CD4-positive, alpha-beta T cell treated with Interleukin-12 subunit alpha and Interleukin-12 subunit beta, for 1 hour (primary cell): ENCODE results near the gene HSF2BP.

Experiments
- DNase-seq: peaks from one replicate; pipeline ENCODE4 v3.0.0-alpha.2; 2020

Gene HSF2BP

DNA sequence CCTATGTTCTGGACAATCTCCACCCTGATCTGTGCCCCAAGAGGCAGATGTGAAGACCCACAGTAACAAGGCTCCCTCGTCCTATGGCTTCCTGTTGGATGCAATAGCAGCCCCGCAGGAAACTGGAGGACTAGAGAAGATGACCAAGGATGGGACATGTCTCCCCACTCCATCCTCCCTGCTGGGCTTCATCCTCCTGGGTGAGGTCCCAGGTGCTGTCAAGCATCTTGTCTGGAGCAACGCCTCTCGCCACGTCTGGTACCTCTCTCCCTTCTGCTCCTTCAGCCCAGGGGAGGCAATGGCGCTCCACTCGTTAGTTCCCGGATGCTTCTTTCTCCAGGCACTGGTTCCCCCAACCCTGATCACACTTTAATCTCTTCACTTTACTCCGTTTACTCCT lies 11.1 kb downstream of the HSF2BP start:
- no peak for DNase-seq

DNA sequence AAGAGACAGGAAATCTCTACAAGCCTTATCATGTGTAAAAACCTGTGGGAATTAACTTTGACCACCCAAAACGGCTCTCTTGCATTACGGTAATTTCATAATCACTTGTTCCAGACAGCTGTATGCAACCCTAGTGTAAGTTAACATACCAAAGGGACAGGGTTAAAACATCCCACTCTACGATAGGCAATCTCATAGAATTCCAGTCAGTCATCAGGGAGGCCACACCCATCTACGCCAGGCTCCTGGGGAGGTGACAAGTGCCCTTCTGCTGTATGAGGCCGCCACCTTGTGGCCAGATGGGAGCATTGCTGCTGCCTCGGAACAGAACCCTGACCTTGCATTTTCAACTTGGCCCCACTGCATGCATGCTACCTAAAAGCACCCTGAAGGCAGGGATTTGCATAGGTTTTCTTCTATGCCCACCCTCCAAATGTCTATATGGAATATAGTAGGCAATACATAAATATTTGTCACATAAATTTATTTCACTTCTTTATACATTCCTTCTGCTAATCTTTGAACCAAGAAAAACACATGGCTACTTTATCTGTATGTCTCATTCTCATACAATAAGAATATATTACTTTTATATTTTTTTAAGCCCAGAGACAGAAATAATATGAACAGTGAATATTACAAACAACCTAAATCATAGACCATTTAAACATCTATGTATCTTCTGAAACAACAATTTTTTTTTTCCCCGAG lies 12.6 kb downstream of the HSF2BP start:
- peak; percentile 89 for DNase-seq

DNA sequence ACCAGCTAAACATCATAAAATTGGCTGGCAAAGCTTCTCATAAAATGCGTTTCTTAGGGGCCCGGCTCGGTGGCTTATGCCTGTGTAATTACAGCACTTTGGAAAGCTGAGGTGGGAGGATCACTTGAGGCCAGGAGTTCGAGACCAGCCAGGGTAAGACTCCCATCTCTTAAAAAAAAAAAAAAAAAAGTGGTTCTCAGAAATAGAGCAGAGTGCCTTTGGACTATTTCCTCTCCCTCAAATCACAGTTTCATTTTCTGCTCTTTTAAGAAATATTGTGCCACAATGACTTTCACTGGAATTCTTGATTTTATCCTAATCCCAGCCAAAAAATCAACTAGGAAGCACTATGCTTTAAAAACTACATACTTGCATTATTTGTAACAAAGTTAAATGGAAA lies 13.3 kb downstream of the HSF2BP start:
- DNase-seq = no peak

DNA sequence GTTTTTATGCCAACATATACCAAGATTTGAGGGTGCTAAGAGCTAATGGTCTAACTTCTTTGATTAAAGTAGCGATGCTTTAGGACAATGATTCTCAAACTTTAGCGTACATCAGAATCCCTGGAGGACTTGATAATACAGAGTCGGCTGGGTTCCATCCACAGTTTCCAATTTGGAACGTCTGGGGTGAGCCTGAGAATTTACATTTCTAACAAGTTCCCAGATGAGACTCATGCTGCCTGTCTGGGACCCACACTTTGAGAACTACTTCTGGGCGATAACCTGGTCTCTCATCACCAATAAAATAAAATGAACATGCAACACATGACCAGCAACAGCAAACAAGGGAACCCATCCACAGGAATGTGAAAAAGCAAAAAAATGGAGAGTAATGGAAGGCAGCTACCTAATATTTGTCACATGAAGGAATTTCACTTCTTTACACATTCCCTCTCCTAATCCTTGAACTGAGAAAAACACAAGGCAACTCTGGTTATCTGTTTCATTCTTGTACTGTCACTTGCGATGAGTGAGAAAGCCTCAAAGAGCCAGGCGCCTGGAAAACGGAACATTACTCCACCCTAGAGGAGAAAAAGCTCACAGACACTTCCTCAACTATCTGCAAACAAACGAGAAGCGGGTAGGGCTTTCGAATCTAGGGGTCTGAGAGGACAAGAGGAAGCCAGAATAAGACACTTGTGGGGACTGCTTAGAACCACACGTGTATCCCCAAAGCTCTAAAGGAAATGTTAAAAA lies 14.0 kb downstream of the HSF2BP start:
- peak; percentile 31 for DNase-seq

DNA sequence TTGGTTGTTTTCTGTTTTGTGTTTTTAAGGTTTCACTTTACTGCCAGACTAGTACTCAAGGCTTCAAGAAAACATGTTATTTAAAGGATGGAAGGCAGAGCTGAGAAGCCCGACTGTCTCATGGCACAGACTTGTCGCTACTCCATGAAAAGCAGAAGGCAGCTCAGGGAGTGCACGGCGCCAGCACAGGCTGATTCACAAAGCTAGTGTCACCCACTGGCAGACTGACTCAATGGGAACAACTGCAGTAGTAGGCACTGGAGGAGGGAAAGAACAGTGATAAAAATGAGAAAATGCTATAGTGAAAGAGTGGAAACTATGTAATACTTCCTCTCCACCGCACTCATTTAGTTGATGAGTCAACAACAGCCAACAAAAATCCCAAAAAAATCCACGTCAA lies 14.7 kb downstream of the HSF2BP start:
- no peak for DNase-seq

DNA sequence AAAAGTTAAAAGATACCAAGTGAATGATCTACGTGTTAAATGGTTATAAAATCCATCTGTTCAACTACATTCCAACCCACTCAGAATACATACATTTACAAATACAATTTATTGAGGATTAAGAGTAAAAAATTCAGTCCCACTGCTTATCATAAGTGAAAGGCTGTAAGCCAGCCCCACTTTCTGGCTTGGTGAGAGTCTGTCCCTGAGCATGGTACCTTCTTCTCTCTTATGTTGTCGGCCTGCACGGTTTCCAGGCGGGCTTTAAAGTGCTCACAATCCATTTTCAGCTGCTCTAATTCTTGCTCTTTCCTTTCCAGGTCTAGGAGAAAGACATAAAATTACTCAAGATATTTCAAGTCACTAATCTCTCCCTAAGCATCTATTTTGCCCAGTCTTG lies 15.2 kb downstream of the HSF2BP start:
- DNase-seq = no peak

DNA sequence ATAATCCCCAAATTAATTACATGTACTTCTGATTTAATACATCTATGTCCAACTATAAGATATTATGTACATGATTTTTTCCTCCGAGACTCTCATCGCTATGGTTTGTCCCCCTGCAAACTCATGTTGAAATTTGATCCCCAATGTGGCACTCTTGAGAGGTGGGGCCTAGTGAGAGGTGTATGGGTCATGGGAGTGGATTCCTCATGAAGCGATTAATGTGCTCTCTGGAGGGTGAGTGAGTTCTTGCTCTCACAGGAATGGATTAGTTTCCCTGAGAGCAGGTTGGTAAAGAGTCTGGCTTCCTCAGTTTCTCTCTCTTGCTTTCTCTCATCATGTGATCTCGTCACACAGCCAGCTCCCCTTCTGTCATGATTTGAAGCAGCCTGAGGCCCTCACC lies 16.1 kb downstream of the HSF2BP start:
- no peak for DNase-seq

DNA sequence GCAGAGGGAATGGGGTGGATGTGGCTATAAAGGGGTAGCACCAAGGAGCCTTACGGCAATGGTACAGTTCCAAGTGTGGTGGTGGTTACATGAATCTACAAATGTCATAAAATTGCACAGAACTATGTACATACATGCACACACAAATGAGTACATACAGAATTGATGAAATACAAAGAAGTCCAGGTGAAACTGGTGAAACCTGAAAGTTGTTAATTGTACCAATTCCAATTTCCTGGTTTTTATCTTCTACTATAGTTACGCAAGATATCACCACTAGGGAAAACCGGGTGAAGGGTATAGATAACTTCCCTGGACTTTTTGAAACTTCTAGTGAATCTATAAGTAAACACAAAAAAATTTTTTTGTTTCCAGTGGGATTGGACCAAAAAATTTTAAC lies 18.9 kb downstream of the HSF2BP start:
- no peak for DNase-seq

DNA sequence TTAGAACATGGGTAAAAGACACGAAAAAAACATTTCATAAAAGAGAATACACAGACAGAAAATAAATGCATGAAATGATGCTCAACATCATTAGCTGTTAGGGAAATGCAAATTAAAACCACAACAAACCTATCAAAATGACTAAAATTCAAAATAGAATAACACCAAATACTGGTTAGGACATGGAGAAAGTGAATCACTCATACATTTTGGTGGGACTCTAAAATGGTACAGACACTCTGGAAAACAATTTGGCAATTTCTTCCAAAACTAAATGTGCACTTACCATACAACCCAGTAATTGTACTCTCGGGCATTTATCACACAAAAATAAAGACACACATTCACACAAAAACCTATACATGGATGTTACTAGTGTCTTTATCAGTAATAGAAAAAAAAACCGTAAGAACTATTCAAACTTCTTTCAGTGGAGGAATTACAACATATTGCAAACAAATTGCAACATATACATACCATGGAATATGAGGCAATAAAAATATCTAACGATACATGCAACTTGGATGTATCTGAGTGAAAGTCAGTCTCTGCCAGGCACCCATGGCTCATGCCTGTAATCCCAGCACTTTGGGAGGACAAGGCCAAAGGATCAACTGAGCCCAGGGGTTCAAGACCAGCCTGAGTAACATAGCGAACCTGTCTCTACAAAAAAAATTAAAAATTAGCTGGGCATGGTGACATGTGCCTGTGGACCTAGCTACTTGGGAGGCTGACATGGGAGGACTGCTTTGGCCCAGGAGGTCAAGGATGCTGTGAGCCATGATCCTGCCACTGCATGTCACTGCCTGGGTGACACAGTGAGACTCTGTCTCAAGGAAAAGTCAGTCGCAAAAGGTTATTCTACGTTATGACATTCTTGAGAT lies 19.6 kb downstream of the HSF2BP start:
- DNase-seq = no peak

DNA sequence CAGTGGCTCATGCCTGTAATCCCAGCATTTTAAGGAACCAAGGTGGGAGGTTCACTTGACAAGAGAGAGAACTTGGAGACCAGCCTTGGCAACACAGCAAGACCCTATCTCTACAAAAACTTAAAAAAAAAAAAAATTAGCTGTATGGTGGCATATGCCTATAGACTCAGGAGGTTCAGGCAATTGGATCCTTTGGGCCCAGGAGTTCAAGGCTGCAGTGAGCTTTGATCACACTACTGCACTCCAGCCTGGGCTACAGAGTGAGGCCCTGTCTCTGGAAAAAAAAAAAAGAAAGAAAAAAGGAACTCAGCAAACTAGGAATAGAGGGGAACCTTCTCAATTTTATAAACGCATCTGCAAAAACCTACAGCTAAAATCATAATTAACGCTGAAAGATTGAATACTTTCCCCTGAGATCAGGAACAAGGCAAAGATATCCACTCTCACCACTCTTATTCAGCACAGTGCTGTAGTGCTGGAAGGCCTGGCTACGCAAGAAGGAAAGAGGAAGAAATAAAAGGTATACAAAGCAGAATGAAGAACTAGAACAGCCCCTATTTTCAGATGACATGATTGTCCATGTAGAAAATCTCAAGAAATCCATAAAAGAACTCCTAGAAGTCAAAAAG lies 21.6 kb downstream of the HSF2BP start:
- DNase-seq = no peak

DNA sequence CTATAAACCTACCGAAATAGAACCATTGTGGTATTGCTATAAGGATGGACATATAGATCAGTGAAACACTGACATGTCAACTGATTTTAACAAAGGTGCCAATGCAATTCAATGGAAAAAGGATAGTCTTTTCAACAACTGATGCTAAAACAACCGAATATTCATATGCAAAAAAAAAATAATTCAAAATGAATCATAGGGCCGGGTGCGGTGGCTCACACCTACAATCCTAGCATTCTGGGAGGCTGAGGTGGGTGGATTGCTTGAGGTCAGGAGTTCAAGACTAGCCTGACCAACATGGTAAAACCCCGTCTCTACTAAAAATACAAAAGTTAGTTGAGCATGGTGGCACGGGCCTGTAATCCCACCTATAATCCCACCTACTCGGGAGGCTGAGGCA lies 23.9 kb downstream of the HSF2BP start:
- no peak for DNase-seq

DNA sequence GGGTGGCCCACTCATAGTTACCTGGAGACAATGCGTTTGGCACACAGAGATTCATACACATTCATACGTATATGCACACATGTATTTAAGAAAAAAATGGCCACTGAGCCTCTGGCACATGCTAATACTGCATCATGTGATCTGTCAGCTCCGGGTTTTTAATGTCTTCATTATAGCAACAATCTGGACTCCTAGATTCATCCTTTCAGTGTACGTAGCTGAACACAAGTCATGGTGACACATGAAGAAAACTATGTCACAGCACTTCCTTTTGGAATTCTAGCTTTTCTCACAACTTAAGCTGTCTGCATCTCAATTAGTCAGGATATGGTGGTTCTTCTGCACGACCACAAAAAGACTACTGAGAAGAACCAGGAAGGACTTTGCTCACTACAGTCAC lies 24.7 kb downstream of the HSF2BP start:
- no peak for DNase-seq

DNA sequence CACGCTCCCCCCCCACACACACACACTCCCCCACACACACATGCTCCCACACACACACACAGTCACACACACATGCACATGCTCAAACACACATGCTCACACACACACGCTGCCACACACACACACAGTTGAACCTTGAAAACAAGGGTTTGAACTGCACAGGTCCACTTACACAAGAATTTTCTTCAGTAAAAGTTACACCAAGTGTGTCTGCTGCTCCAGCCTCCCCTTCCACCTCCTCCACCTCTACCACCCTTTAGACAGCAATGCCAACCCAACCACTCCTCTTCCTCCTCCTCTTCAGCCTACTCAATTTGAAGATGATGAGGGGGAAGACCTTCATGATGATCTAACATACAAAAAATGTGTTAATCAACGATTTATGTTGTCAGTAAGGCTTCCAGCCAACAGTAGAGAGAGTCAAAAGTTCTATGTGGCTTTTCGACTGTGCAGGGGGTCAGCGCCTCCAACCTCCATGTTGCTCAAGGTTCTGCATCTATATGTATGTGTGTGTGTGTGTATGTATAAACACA lies 26.8 kb downstream of the HSF2BP start:
- no peak for DNase-seq

DNA sequence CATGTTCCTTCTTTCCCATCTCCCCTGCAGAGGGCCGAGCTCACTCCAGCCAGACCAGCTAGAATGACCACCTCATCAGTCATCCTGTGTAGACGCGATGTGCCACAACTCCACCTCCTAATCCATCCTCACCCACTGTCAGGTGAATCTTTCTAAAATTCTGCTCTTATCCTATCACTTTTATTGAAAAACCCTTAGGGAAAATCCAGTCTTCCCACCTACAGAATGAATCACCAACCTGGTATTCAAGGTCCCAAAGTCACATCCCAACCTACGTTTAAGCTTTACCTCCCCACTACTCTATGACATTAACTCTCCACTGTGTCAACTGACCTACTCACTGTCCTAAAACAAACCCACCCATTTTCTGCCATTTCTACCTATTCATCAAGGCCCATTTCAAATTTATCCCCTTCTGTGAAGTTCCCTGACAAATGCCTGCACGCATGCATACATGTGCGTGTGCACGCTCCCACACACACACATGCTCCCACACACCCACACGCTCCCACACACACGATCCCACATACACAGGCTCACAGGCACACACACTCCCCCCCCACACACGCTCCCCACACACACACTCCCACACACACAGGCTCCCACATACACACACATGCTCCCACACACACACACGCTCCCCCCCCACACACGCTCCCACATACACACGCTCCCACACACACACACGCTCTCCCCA lies 27.7 kb downstream of the HSF2BP start:
- DNase-seq = no peak

DNA sequence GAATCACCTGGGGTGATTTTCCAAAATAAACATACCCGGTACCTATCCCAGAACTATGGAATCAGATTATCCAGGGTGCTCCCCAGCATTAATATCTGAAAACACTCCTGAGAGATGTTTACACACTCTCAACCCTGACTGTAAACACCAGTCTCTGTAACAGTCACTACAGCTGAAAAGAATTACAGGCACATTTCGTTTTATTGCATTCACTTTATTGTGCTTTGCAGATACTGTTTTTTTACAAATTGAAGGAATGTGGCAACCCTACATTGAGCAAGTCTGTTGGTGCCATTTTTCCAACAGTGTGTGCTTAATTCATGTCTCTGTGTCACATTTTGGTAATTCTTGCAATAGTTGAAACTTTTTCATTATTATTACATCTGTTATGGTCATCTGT lies 31.8 kb downstream of the HSF2BP start:
- DNase-seq = no peak

DNA sequence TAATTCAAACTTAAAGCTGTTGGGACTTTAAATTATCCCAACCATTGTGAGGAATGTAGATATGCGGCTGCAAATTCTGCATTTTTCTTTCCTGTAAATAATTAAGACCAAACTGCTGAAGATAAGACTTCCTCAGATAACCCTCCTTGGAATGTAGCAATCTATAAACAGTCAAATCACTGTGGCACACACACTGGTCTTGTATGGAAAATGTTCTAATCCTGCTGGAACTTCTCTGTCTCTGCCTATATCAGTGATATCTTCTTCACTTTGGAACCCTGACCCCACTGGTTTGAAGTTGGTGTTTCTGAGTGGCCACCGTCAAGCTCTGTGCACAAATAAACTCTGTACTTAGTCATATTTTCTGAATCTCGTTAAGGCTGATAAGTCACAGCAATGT lies 32.9 kb downstream of the HSF2BP start:
- no peak for DNase-seq

DNA sequence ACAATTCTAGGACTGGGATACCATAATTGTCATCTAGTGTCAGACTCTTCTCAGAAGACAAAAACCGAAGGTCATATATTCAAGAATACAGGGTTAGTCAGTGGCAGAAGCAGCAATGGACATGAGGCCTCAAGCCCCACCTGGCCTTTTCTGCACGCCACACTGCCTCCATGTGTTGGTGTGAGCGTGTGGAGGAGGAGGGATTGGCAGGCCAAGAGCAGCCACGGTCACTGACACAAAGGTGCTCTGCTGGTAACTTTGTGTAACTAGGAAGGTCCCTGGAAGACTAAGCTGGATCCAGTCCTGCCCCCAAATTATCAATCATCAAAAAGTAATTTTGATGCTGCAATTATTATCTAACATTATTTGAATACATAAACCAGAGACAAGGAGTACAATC lies 34.9 kb downstream of the HSF2BP start:
- DNase-seq = no peak

DNA sequence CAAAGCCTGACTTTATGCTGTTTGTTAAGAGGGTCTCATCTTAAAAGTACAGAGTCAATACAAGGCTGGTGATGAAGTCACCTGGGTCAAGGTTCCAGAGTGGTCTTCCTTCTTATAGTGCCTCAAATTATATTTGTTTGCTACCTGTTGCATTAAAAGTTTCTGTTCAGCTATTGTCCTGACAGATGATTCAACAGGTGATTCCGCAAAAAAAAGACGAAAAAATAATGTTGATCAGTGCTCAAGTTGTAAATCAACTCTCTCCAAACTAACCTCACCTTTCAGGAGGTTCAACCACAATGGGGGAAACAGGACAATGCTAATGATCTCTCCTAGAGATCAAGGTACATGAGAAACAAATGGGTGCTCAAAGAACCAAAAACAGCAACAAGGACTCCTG lies 35.7 kb downstream of the HSF2BP start:
- DNase-seq = no peak

DNA sequence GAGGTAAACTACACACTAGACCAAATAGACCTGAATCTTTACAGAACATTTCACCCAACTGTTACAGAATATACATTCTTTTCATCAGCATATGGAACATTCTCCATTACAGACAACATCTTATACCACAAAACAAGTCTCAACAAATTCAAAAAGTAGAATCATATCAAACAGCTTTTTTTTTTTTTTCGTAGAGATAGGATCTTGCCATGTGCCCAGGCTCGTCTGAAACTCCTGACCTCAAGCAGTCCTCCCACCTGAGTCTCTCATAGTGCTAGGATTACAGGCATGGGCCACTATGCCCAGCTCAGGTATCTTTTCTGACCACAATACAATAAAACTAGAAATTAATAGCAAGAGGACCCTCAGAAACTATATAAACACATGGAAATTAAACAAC lies 36.5 kb downstream of the HSF2BP start:
- DNase-seq = no peak

DNA sequence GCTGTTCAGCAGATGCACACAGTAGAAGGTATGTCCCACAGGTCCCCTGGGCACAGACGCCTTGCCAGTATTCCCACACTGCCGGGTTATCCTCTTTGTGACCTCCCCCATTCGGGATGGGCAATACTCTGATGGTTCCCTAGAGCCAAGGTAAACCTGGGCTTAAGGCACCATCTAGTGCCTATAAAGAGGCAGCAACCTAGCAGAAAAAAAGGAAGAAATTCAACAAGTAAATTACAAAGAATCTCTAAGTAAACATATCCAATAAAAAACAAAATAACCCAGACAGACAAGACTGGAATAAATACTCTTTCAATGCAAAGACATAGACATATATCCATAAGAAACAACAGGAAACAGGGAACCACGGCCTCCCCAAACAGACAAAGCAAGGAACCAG lies 39.4 kb downstream of the HSF2BP start:
- no peak for DNase-seq

DNA sequence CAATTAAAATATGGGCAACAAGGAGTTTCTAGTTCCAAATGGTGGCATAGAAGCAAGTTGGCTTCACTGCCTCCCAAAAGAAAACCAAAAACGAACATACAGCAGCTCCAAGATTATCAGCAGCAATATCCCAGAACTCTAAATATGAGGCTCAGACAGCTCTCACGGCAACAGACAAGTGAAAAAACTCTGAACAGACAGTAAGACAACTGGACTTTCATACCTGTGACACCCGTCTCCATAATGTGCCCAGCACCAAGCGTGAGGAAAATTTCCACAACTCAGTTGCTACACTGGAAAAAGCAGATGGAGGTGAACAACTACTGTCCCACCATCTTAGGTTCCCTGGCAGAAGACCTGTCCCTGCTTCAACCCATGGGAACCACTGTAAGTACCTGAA lies 39.9 kb downstream of the HSF2BP start:
- DNase-seq = no peak

DNA sequence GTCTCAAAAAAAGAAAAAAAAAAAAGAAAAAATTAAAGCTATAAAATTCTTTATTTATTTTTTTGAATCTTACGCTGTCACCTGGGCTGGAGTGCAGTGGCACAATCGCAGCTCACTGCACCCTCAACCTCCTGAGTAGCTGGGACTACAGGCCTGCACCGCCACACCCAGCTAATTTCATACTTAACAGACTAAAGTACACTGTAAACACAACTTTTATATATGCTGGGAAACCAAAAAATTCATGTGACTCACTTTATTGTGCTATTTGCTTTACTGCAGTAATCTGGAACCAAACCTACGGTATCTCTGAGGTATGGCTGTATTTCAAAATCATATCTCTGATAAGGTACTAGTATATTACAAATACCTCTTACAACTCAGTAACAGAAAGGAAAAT lies 40.3 kb downstream of the HSF2BP start:
- no peak for DNase-seq
